ENCODE results near the gene MINPP1.

The MINPP1 gene

GRCh38 chr10:87523731-87524130 is 19.0 kb downstream of the MINPP1 start:
- no peak for DNase-seq (ENCODE audit: low read depth in 2 of 2)

DNA sequence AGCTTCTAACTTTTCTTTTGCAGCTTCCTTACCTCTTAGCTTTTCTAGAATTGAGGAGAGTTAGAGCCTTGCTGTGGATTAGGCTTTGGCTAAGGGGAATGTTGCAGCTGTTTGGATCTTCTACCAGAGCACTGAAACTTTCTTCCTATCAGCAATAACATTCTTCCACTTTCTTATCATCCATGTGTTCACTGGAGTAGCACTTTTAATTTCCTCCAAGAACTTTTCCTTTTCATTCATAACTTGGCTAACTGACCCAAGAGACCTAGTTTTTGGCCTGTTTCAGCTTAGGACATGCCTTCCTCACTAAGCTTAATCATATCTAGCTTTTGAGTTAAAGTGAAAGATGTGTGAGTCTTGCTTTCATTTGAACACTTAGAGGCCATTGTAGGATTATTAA is 19.6 kb downstream of the MINPP1 start:
- no peak for DNase-seq (ENCODE audit: low read depth in 2 of 2)

DNA sequence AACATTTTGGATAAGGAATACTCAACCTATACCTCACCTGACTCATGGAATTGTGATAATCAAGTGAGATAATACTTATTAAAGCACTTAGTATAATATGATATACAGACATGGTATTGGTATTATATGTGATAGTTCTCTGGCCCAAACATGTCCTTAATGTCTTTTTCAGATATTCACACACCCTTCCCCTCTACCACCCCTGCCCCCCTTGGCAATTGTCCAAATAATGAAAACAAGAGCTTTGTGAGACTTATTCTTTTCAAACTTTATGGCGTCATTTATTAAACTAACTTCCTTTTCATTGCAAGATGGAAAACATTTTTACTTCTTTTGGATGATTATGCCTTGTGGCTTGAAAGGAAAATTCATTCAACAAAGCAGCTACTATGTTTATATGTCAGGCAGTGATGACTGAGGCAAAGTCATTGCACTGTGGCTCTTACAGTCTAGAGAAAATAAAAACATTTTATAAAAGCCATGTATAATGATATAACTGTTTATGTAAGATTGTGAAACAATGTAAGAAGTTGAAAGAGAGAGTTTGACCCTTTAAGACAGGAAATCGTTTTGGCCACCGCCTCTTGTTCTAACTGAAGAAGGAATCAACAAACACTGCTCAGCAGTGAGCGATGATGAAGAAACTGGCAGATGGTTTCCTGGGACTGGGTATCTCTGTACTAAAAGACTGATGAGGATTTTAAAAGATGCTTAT is 27.4 kb downstream of the MINPP1 start:
- no peak for DNase-seq (ENCODE audit: low read depth in 2 of 2)

- DNase-seq (ENCODE audit: low read depth in 2 of 2): no peak
Observed at GRCh38 chr10:87532696-87533095, 28.0 kb downstream of the MINPP1 start.

- no peak for DNase-seq (ENCODE audit: low read depth in 2 of 2)
Observed at GRCh38 chr10:87534173-87534858, 29.6 kb downstream of the MINPP1 start.

DNA sequence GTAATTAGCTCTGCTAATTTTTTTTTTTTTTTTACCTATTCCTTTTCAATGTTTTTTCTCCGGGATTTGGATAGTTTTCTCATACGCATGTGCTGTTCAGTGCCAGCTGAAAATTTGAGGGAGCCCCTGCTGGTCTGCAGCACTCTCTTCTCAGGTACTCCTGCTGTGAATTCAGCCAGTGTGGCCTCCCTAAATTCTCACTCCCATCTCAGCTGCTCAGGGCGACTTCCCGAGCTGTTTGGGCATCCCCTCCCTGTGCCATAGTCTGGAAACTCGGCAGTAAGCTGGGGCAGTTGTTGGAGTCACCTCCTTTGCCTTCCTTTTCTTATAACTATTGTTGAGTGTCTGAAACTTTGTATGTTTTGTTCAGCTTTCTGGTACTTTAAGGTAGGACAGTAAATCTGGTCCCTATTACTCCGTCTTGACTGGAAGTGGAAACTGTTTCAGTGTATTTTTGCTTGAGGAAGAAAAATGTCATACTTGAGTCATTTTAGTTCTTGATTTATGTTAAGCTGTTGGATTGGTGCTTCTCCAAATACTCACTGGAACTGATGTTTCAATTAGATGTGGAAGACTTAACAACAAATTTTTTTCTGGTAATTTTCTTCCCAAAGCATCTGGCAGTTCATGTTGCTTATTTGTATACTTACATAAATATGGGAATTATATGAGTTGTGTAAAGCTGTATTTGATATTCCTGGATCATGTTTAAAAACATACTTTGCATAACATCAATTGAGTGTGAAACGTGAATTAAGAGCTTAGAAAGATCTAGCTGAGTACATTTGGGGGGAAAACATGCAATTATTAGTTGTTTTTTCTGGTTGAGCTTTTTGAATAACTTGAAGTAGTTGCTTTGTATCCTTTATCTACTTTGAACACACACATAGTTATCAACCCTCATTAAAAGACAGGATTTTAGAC is 33.7 kb downstream of the MINPP1 start:
- DNase-seq (ENCODE audit: low read depth in 2 of 2): no peak

DNA sequence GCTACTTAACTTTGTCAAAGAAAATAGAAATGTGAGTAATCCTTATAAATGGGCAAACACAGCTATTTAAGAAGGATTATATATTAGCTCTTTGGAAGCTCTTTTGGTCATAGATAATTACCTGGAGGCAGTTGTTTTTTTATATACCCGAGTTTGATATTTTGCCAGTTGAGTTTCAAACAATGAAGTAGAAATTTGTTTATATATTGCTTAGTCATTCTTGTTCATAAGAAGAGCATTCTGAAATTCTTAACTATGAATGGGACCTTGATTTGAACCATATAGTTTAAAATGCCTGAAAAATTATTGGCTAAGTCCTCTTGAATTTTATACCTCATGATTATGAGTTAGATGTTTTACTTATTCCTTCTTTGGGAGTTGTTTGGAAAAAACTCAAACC is 36.4 kb downstream of the MINPP1 start:
- DNase-seq (ENCODE audit: low read depth in 2 of 2): no peak

DNA sequence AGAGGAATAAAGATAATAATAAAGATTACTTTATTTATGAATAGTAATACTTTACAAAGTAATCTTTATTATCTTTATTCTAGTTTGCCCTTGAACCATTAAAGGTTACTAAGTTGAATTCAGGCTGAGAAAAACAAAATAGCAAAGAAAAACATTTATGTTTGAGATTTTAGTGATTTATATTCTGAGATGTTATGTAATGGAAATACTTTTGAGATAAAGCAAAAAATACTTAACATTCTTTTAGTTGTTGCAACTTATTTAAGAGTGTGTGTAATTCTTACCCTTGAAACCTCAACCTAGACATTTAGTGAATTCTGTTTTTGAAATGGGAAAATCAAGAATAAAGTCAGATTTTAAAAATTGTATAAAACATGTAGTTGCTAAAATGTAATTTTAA is 40.0 kb downstream of the MINPP1 start:
- no peak for DNase-seq (ENCODE audit: low read depth in 2 of 2)

GRCh38 chr10:87545783-87546182 is 41.1 kb downstream of the MINPP1 start:
- no peak for DNase-seq (ENCODE audit: low read depth in 2 of 2)

- DNase-seq (ENCODE audit: low read depth in 2 of 2): no peak
Observed at GRCh38 chr10:87546210-87546609, 41.5 kb downstream of the MINPP1 start.

GRCh38 chr10:87546971-87547413 is 42.3 kb downstream of the MINPP1 start:
- no peak for DNase-seq (ENCODE audit: low read depth in 2 of 2)

DNA sequence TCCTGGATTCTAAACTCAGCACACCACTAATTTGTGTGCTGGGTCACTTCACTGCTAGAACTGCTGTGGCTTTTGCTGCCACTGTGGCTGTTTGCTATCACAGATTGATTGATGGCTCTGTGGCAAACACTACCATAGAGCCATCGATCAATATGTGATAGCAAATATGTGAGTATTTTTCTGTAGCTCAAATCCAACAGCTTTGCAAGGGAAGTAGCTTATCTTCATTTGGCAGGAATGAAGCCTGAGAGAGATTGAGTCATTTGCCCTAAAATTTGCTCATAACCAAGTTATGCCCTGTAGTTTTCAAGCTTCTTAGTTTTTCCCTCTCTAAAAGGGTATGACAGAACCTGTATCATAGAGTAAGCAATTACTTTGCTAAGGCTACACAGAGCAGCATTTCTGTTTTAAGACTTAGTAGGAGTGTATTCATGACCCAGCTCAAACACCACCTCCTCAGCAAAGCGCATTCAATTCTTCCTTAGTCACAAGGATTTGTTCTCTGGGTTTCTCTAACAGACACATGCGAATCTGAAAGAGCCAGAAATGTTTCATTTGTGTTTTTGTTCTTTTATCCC is 43.1 kb downstream of the MINPP1 start:
- no peak for DNase-seq (ENCODE audit: low read depth in 2 of 2)

DNA sequence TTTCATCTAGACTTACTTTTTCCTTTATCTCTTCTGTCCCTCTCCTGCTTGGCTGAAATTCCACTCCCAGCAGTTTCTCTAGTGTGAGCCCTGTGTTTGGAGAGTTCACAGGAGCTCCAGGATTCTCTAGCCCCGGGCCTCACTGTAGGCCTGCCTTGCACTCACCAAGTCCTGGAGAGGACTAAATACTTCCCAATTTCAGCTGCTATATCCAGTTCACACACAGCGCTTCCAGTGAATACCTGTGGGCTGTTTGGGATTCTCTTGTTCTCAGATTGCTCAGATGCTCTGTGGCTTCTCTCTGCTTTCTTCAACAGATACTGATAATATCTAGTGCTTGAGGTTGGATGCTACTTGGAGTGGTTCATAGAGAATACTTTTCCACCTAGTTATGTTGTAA is 46.0 kb downstream of the MINPP1 start:
- no peak for DNase-seq (ENCODE audit: low read depth in 2 of 2)

- DNase-seq (ENCODE audit: low read depth in 2 of 2): no peak
Observed at GRCh38 chr10:87551326-87551725, 46.6 kb downstream of the MINPP1 start.

- no peak for DNase-seq (ENCODE audit: low read depth in 2 of 2)
Observed at GRCh38 chr10:87552248-87552929, 47.7 kb downstream of the MINPP1 start.

- DNase-seq (ENCODE audit: low read depth in 2 of 2): no peak
Observed at GRCh38 chr10:87557409-87557808, 52.7 kb downstream of the MINPP1 start.

DNA sequence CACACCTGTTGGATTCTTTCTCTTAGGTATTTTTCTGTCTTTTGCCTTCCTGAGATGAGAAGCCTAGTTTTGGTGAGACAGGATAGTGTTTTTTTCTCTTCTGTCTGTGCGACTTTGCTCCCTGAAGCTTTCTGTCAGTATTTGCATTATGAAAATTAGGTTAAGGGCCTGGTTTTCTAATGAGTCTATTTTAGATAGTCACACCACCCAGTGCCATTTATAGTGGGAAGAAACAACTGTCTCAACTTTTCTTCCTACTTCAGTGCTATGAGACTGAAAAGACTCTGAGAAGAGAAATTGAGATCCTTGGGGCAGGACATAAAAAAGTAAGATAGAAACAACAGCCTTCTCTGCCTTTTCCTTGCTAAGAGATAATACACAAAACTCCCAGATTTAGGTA is 53.6 kb downstream of the MINPP1 start:
- no peak for DNase-seq (ENCODE audit: low read depth in 2 of 2)

DNA sequence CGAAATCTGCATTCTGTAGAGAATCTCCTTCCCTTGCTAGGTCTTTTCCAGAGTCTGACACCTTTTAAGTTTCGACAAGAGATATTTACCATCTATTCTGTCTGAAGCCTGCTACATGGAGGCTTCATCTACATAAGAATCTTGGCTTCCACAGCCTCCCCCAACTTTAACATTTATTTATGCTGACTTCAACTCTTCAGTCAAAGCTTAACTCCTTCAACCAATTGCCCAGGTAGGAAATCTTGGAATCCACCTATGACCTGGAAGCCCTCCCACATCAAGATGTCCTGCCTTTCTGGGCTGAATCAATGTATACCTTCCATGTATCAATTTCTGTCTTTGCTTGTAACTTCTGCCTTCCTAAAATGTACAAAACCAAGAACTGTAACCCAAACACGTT is 54.7 kb downstream of the MINPP1 start:
- DNase-seq (ENCODE audit: low read depth in 2 of 2): no peak

DNA sequence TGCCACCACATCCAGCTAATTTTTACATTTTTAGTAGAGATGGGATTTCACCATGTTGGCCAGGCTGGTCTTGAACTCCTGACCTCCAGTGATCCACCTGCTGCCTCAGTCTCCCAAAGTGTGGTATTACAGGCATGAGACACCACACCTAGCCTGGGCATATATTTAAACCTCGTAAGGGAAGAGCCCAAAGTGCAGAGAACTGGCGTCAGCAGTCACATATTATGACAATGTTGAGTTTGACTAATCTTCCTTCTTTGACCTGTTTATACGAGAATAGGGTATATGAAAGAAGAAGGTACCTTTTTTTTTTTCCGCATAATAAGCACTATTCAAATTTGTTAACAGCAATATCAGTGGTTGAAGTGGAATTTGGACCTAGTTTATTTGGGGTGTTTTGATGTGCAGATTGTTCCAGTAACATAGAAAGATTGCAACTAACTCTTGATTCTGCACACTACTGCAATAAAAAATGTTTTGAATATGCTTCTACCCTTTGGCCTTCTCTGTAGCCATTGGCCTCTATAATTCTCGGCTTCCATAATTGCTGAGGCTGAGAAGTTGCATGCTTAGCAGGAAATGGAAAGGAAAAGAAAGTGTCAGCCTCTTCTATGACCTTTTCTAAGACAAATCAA is 55.9 kb downstream of the MINPP1 start:
- DNase-seq (ENCODE audit: low read depth in 2 of 2): no peak

- DNase-seq (ENCODE audit: low read depth in 2 of 2): no peak
Observed at GRCh38 chr10:87562750-87563149, 58.1 kb downstream of the MINPP1 start.

- DNase-seq (ENCODE audit: low read depth in 2 of 2): no peak
Observed at GRCh38 chr10:87565010-87565409, 60.3 kb downstream of the MINPP1 start.
